Thymus (tissue), 11 donors: Measurements from ENCODE around the gene RPL7A. TPM values are rescaled to one million over a fixed set of nuclear protein-coding genes. Genes with fewer than 3 reads are reported as not detected.
A peak's percentile ranks its signal among the peaks of the same experiment; 100 is the strongest.

ENCODE experiments used
- DNase-seq, 9 donors: peaks; one replicate each; pipeline ENCODE4 v3.0.0-alpha.2; 2013; ENCODE audit warnings: low spot score in 9 of 9, low read depth in 6 of 9, missing footprints in 1 of 9
- H3K27ac ChIP-seq, 2 donors: one replicate each; pipeline ENCODE4 v1.5.1; 2013; ENCODE audit warnings: control low read depth in 1 of 2, low read depth in 1 of 2, low read length in 1 of 2, mild to moderate bottlenecking in 1 of 2, moderate library complexity in 1 of 2
- H3K27me3 ChIP-seq, 2 donors: one replicate each; pipeline ENCODE4 v1.5.1; 2013; ENCODE audit warnings: low read length in 1 of 2; ENCODE audit not compliant: control insufficient read depth in 2 of 2, insufficient read depth in 1 of 2
- H3K36me3 ChIP-seq, 2 donors: one replicate each; pipeline ENCODE4 v1.5.1; 2013; ENCODE audit warnings: low read length in 1 of 2, mild to moderate bottlenecking in 1 of 2, moderate library complexity in 1 of 2; ENCODE audit not compliant: control insufficient read depth in 2 of 2, insufficient read depth in 2 of 2
- H3K4me1 ChIP-seq, 2 donors: one replicate each; pipeline ENCODE4 v1.5.1; 2013; ENCODE audit warnings: low read length in 2 of 2; ENCODE audit not compliant: control insufficient read depth in 2 of 2, insufficient read depth in 2 of 2
- H3K4me3 ChIP-seq, 2 donors: one replicate each; pipeline ENCODE4 v1.5.1; 2013; ENCODE audit warnings: low read length in 2 of 2, control low read depth in 1 of 2, mild to moderate bottlenecking in 1 of 2
- H3K9me3 ChIP-seq, 2 donors: one replicate each; pipeline ENCODE4 v1.5.1; 2013; ENCODE audit warnings: low read length in 1 of 2, mild to moderate bottlenecking in 1 of 2; ENCODE audit not compliant: control insufficient read depth in 2 of 2, insufficient read depth in 1 of 2
- WGBS: extraction: QIAGEN DNeasy Blood & Tissue Kit; methylation state at CpG from one replicate; pipeline ENCODE4 v1.1.7; 2013; 5-methylcytosine and 5-hydroxymethylcytosine counted together
- polyA plus RNA-seq: library from polyadenylated mRNA; stranded (reverse); fragments of 200-250 nt; gene quantifications from one replicate; pipeline ENCODE4 v1.2.3, GENCODE V29; 2013
- total RNA-seq: library from RNA; stranded (reverse); fragments of 120-200 nt; gene quantifications from one replicate; pipeline ENCODE4 v1.2.4, GENCODE V29; 2013
- donor health status: healthy.

The RPL7A gene
- total and polyA plus RNA-seq, 2 donors, result 2,397 to 3,092 TPM

DNA sequence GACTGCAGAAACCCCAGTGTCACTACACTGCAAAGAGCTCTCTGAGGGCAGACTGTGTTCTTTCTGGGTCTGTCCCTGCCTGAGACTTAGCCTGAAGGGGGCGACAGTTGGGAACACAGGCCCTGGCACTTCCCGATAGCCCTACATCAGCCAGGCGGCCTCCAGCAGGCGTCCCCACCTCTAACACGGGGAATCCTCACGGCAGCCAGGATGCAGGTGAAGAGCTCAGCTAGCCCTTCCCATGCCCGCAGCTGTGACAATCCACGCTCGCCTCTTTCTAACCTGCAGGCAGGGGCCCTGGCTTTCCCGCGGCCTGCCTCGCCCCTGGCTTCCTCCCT is 6.0 kb upstream of the RPL7A start:
- Histone ChIP-seq H3K36me3 (peaks cover 60 to 63% of the 10 kb centered on the region in 2 donors), H3K4me3 (no peak overlapping the region), H3K9me3 (no peaks in the 10 kb centered on the region), H3K27me3 (no peaks in the 10 kb centered on the region), H3K27ac (no peak overlapping the region), H3K4me1 (peaks cover 7 to 16% of the 10 kb centered on the region in 2 donors)
- WGBS, result 96% methylated on average over 12 of the region's 12 CpGs
- DNase-seq, result no peak

DNA sequence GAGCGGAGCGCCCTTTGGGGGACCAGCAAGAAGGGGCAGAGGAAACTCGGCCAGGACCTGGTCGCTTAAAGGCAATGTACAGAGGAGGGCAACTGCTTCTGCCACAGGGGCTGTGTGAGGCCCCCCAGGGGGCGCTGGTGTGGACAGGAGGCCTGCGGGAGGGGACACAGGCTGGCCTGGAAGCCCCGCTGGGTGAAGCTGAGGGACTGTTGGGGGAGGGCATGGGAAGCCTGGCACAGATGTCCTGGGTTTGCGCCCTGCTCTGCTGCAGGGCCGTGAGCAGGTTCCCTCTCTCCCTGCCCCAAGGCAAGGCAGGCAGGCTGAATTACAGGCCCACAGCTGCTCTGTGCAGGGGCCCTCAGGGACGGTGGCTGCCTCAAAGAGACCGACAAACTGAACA is 5.4 kb upstream of the RPL7A start:
- no peak for DNase-seq
- WGBS, result 91% methylated on average over 11 of the region's 11 CpGs
- H3K9me3 ChIP-seq, result no peaks in the 10 kb centered on the region
- no peak overlapping the region for H3K27ac ChIP-seq
- peaks cover 12 to 17% of the 10 kb centered on the region in 2 donors for H3K4me1 ChIP-seq
- H3K36me3 ChIP-seq, result peaks cover 60 to 63% of the 10 kb centered on the region in 2 donors
- no peaks in the 10 kb centered on the region for H3K27me3 ChIP-seq
- H3K4me3 ChIP-seq, result no peak overlapping the region

DNA sequence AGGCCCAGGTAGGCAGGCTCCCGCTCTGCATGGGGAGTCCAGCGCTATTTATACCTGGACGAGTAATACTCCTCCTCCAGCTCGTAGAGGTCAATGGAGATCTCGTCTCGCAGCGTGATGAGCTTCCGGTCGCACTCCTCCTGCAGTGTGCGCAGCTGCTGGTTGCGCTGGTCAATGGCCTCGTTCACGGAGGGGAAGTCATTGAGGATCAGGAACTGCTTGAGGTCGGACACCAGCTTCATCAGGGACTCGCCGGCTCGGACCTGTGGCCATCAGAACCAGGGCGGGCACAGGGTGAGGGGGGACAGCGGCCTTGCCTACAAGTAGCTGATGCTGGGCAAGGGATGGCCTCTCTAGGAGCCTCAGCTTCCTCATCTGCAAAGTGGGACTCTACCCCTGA is 3.9 kb upstream of the RPL7A start:
- Histone ChIP-seq H3K4me3 (no peak overlapping the region), H3K27me3 (no peaks in the 10 kb centered on the region), H3K27ac (no peak overlapping the region), H3K4me1 (peaks cover 14 to 21% of the 10 kb centered on the region in 2 donors), H3K9me3 (no peaks in the 10 kb centered on the region), H3K36me3 (peaks cover 62 to 63% of the 10 kb centered on the region in 2 donors)
- WGBS, result 98% methylated on average over 19 of the region's 19 CpGs
- no peak for DNase-seq

DNA sequence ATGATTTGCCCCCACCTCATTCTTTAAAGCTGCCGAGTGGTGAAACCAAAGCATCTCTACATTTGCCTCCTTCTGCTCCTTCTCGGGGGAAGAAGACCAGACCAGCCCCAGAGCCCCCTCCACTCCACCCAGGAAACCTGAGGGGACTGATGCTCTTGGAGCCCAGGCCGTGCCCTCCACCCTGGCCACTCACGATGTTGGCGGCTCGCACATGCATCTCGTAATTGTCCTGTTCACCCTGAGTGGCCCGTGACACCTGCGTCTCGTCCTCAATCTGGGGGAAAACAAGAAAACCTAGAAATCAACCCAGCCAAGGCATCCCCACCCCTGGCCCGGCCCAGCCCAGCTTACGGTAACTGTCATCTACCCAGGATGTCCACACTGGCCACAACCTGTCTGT is 3.0 kb upstream of the RPL7A start:
- H3K4me3 ChIP-seq, result no peak overlapping the region
- 98% methylated on average over 12 of the region's 12 CpGs for WGBS
- H3K27ac ChIP-seq, result no peak overlapping the region
- no peaks in the 10 kb centered on the region for H3K9me3 ChIP-seq
- no peak for DNase-seq
- peaks cover 16 to 31% of the 10 kb centered on the region in 2 donors for H3K4me1 ChIP-seq
- peaks cover 66 to 70% of the 10 kb centered on the region in 2 donors for H3K36me3 ChIP-seq
- H3K27me3 ChIP-seq, result no peaks in the 10 kb centered on the region

DNA sequence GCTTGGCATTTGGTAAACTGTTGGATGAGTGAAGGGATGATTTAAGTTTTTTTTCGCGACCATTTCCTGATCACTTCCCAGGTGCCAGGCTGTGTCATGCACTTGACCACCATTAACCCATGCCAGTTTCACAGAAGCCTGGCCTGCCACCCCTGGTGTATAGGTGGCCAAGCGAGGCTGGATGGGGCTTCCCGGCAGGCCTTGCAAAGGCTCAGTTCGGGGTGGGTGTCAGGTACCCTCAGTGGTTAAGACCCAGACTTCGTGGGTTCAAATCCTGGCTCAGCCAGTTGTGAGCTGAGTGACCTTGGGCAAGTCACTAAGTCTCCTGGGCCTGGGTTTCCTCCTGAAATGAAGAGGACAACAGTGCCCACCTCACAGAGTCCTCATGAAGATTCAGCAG is 2.4 kb upstream of the RPL7A start:
- Histone ChIP-seq H3K36me3 (peaks cover 66 to 70% of the 10 kb centered on the region in 2 donors), H3K4me3 (no peak overlapping the region), H3K27me3 (no peaks in the 10 kb centered on the region), H3K27ac (no peak overlapping the region), H3K4me1 (peaks cover 14 to 27% of the 10 kb centered on the region in 2 donors), H3K9me3 (no peaks in the 10 kb centered on the region)
- WGBS, result 99% methylated on average over 6 of the region's 6 CpGs
- DNase-seq, result no peak

DNA sequence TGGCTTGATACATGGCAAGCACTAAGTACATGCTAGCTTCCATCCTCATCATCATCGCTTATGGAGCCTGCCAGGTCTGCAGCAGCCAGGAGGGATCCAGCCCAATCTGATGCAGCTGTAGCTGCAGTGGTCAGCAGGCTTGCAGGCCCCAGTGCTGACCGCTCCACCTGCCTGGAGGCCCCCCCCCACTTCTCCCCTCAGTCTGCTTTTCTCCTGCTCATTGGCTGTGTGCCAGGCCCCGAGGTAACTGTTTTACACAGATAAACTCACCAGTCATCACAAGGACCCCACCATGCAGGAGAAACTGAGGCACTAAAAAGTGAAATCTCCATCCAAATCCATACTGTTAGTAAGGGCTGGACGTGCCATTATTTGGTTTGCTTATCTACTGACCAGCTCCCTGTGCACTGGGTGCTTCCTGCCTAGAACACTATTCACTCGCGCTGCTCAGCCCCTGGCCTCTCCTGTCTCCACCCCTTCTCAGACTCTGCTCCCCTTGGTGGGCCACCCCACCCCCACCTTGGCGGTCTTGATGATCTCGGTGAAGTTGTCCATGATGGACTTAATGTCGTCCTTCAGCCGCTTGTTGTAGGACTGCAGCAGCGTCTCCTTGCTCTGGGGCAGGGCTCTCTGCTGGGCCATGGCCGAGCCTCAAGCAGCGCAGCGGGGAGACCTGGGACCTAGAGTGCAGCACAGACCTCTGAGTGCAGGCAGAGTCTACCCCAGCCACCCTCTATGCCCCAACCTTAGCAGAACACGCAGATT is 1.8 kb upstream of the RPL7A start:
- Histone ChIP-seq H3K9me3 (no peaks in the 10 kb centered on the region), H3K4me1 (peaks cover 14 to 24% of the 10 kb centered on the region in 2 donors), H3K4me3 (peak overlapping the region in 1 of 2 donors; percentile 69), H3K27me3 (no peaks in the 10 kb centered on the region), H3K36me3 (peaks cover 66 to 70% of the 10 kb centered on the region in 2 donors), H3K27ac (no peak overlapping the region)
- 91% methylated on average over 15 of the region's 15 CpGs for WGBS
- DNase-seq, result no peak

DNA sequence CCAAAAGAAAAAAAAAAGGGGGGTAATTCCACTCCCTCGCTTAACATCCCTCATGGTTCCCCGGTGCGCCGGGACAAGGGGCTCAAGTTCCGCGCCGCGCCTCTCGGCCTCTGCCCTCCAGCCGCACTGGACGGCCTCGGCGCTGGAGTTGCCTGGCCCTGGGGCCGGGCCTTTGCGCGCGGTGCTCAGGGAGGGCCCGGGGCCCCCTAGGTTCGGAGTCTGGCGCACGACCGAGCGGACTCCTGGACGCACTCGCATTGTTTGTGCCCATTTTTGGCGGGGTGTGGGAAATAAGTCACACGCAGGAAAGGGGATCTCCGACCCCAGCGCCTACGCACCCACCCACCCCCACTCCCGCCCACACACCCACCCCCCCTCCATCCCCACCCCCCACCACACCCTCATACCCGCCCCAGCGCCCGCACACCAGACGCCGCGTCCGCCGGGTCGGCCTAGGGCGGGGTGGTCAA is 468 bp upstream of the RPL7A start:
- Histone ChIP-seq H3K9me3 (no peaks in the 10 kb centered on the region), H3K36me3 (peaks cover 66 to 71% of the 10 kb centered on the region in 2 donors), H3K27ac (peak overlapping the region in 1 of 2 donors; percentile 80), H3K4me3 (peak overlapping the region; percentile 69 to 75), H3K4me1 (peaks cover 14 to 24% of the 10 kb centered on the region in 2 donors), H3K27me3 (no peaks in the 10 kb centered on the region)
- peak in 4 of 9 donors; percentile 21 to 65 (median 30) for DNase-seq
- WGBS, result under 1% methylated on average over 41 of the region's 41 CpGs

DNA sequence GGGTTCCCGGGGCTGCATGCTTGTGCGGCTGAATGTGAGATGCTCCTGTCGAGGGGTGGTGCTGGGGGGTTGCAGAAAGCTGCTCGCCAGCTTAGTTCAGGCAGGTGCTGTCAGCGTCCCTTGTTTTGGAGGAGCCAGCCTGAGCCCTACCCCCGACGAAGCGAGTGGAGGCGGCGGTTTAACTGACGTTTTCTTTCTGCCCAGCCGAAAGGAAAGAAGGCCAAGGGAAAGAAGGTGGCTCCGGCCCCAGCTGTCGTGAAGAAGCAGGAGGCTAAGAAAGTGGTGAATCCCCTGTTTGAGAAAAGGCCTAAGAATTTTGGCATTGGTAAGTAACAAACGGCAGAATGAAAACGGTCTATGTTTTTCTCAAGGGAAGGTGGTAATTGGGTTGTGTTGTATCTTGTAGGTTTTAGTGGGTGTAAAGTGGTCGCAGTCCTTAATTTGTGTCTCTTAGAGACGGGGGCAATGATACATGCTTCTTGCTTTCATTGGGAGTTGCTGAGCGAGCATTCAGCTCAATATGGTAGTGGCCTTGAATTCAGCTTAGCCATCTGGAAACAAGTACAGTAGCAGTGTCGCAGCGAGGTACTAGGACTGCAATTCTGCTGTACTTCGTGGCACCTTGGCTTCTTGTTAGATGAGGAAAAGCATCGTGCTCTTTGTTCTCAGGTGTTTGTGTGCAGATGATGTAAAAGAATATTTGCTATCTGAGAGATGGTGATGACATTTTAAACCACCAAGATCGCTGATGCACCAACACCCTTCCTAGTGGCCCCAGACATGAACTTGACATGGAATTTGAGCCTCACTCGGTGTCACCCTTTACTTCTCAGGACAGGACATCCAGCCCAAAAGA is 928 bp downstream of the RPL7A start:
- no peaks in the 10 kb centered on the region for H3K27me3 ChIP-seq
- peaks cover 14 to 24% of the 10 kb centered on the region in 2 donors for H3K4me1 ChIP-seq
- H3K9me3 ChIP-seq, result no peaks in the 10 kb centered on the region
- WGBS, result 26% methylated on average over 25 of the region's 25 CpGs
- peak overlapping the region; percentile 69 to 75 for H3K4me3 ChIP-seq
- DNase-seq, result peak in 1 of 9 donors; percentile 27
- H3K27ac ChIP-seq, result peak overlapping the region; percentile 81 to 94
- peaks cover 67 to 68% of the 10 kb centered on the region in 2 donors for H3K36me3 ChIP-seq
